ENCODE measurements around the gene MED6. TPM values are rescaled to one million over a fixed set of nuclear protein-coding genes. Genes with fewer than 3 reads are reported as not detected.

Gene MED6
- total and polyA plus RNA-seq, 3 experiments from 2014 or later: 41.1 to 63.9 (median 62.3) TPM

Other genes with a start within 250 kb of the MED6 start
- gene COX16, start 241.0 kb downstream of the MED6 start, total RNA-seq: 10 to 100 TPM; 88.5 to 90.0 TPM
- gene COX16, start 241.0 kb downstream of the MED6 start, polyA plus RNA-seq: 60.0 TPM
- gene SYNJ2BP, start 183.6 kb downstream of the MED6 start, total RNA-seq: 1 to 10 TPM; 5.2 to 7.2 TPM
- 13.9 TPM for gene SYNJ2BP, start 183.6 kb downstream of the MED6 start, polyA plus RNA-seq
- under 1 TPM; 0.09 TPM for gene ADAM21, start 148.5 kb downstream of the MED6 start, total RNA-seq
- 0.12 TPM for gene ADAM21, start 148.5 kb downstream of the MED6 start, polyA plus RNA-seq
- gene ADAM20, start 65.7 kb downstream of the MED6 start, total RNA-seq: under 1 TPM; 0.29 to 0.31 TPM
- gene ADAM20, start 65.7 kb downstream of the MED6 start, polyA plus RNA-seq: not detected
- gene TTC9, start 41.3 kb upstream of the MED6 start, total RNA-seq: 1 to 10 TPM; 5.8 to 6.5 TPM
- gene TTC9, start 41.3 kb upstream of the MED6 start, polyA plus RNA-seq: 12.5 TPM
- 1 to 10 TPM; 4.0 to 4.7 TPM for gene MAP3K9, start 208.9 kb upstream of the MED6 start, total RNA-seq
- gene MAP3K9, start 208.9 kb upstream of the MED6 start, polyA plus RNA-seq: 1.9 TPM